GM21723 (cell line): ENCODE results near the gene ZNF329.
A peak's percentile ranks its signal among the peaks of the same experiment; 100 is the strongest.
"Not testable (repeated sequence)": the region's sequence is repeated elsewhere in the genome, so short reads cannot be mapped to it uniquely, and the experiment has no call there.

Experiments
- ATAC-seq: cut with Tn5 transposase; IDR thresholded peaks from one replicate; pipeline ENCODE4 v1.9.1; 2021; ENCODE audit warnings: mild to moderate bottlenecking, moderate library complexity; ENCODE audit not compliant: unreplicated experiment

Gene ZNF329

DNA sequence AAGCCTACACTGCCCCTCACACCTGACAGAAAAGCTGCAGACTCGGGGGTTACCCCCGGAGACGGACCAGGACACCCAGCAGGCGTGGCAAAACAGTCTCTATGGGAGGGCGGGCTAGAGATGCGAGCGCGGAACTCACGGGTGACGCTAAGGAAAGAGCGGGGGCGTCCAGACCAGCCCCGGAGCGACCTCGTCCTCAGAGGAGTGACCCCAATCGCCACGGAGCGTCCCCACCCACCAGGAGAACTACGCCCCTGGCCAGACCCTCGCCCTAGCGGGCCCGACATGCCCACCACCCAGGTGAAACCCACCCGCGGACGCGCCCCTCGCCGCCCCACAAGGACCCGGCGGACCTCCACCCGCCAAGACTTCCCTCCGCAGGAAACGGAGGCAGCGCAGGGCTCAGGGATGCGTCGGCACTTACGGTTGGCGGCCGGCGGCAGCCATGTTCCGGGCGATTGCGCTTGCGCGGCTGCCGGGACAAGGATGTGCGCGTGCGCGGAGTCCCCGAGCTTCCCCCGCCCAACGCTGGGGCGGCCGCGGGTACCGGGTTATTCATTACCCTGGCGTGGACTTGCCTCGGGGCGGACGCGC lies at the start of gene ZNF329:
ZNF329 (minus strand) TSS at position 462 of the 594 bp plus-strand sequence. CDS start 21,286 bp downstream, outside the sequence.
- peak; percentile 51 for ATAC-seq

DNA sequence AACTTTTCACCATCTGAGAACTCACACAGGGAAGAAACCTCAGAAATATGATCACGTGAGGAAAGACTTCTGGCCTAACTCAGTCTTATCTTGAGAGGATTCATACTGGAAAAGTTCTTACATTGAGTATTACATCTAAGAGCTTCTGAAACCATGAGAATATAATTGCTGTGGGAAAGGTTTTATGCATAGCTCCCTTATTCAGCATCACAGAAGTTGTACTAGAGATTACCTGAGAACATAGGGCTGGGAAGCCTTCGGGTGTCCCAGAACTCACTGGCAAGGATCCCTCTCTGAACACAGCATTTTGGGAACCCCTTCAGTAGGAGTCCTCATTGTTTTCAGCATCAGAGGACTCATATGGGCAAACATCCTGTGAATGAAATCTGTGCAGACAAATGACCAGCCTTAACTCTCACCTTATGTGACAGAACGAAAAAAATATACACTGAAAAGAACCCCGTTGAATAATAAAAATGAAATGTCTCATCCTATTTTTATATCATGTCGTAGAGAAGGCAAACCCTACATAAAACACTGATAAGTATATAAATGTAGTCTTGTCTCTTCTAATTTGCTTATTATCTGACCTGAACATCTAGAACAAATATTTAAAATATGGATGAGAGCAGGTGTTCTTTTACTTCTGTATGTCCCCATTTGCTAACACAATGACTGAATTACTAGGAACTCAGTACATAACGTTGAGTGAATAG lies 46.5 kb upstream of the ZNF329 start:
- ATAC-seq = no peak

DNA sequence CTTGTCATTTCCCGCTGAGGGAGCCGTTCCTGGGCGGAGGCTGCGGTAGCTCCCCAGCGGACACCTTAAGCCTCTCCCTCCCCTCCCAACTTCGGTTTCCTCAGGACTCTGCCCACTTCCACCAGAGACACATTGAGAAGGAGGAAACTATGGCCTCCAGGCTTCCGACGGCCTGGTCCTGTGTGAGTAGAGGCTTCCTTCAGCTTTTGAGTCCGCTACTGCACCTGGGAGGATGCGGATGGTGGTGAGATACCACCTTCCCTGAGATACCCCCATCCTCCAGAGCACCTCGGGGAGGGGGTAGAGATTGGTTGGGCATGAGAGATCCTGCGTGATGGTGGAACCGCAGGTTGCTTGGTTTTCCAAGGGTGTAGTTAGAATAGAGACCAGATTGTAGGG lies 33.2 kb upstream of the ZNF329 start:
- no peak for ATAC-seq

DNA sequence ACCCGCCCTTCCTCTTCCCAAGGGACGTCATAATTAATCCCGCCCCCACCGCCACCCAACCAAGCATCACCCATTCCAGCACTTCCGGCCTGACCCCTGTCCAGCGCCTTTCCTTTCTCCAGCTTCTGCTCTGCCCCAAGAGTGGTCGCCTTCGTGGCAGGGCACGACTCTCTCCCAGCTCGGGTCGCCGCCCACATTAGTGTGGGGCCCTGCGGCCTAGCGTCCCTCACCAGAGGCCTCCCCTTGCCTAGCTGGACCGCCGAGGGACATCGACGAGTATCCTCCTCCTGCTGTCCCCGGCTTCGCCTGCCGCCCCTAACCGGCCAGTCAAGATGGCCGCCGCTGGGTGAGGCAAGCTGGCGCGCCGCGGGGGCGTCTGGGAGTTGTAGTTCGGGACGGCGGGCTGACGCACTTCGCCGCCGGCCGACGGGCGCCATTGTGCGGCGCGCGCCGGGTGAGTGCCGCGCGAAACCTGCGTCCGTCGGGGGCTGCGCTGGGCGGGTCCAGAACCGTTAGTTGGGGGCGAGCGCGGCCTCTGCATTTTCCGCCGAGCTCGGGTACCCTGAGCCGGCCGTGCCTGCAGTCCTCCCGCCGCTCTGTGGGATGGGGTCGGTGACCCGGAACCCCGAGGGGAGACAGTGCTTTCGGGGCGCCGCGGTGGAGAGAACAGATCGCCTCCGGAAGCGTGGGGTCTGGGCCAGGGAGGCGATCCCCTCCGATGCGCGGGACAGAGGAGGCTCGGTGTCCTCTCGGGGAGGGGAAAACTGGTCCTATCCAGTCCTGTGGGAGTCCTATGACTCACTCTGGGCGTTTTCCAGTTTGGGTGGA lies 32.6 kb upstream of the ZNF329 start, which contains the start of gene ZNF274:
ZNF274 (plus strand) TSS at position 73 of the 828 bp plus-strand sequence. CDS start 905 bp downstream, outside the sequence.
- peak; percentile 89 for ATAC-seq

DNA sequence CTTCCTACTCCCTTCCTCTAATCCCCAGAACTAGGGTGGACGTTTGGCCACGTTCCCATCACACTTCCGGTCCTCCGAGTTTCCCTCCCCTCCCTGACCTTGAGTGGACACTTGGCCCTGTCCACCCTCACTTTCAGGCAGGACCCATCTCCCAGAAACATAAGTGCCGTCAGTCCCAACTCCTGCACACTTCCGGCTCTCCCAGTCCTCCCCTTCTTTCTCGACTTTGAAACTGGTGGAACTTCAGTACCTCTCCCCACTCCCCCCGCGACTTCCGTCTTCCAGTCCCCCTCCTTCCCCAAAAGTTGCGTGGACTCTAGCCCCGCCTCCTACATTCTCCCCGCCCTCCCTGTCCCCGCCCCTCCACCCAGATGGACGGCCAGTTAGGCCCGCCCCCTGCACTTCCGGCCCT lies 32.0 kb upstream of the ZNF329 start:
- peak; percentile 4 for ATAC-seq

DNA sequence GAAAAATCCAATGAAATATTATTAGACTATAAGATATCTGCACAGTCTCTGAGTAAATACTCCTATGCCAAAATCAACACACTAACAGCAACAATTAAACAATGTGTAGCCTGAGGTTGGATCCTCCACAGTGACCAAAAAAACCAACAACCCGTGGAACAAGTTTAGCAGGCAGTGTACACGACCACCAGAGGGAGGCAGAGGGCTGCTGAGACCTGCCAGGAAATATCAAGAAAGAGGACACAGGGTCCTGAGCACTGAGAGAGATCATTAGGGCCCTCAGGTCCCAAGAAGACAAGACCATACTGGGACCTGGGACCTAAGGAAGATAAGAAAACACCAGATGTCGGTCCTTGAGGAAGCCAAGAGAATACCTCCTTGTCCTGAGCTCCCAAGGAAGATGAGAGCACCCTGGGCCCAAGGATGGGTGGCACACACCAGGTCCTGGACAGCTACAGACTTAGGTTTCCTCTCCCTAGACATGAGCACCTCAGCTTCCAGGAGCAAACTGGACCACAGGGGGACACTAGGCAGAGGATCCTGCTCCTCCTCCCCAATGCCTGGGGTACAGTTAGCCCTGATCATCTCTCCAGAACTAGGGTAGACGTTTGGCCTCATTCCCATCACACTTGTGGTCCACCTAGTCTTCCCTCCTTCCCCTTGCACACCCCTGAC lies 31.4 kb upstream of the ZNF329 start:
- no peak for ATAC-seq

DNA sequence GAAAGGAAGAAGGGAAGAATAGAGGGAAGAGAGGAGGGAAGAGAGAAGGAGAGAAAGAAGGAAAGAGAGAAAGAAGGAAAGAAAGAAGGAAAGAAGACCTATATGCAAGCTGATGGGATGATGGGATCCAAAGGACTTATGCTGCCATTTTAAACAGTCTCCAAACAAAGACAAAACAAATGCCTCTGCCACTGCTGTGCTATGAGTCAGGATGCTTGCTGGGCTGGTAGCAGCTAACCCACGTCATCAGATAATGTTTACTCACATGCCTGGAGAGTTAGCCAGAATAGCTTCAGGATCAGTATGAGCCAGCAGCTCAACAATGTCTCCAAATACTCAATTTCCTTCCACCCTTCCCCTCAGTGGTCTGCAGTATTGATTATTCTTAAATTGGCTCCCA lies 20.3 kb upstream of the ZNF329 start:
- ATAC-seq = no peak

DNA sequence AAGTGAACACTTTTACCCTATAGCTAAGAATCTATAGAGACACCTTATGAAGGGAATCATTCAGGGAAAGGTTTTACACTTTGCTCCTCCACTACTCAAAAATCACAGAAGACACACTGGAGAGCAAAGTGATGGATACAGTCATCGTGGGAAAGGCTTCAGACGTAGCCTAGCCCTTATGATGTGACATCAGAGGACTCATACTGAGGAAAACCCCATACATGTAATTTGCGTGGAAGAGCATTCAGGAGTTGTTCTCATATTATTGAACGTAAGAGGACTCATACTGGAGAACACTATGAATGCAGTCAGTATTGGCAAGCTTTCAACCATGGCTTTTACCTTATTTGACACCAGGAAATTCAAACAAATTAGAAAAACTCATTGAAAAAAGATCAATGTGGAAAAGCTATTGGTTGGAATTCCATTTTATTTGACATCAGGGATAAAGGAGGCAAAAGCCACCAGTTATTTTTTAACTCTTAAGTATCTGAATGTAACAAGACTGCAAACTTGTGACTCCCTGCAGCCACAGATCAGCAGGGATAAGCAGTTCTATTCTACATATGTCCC lies 16.2 kb upstream of the ZNF329 start:
- ATAC-seq = no peak

DNA sequence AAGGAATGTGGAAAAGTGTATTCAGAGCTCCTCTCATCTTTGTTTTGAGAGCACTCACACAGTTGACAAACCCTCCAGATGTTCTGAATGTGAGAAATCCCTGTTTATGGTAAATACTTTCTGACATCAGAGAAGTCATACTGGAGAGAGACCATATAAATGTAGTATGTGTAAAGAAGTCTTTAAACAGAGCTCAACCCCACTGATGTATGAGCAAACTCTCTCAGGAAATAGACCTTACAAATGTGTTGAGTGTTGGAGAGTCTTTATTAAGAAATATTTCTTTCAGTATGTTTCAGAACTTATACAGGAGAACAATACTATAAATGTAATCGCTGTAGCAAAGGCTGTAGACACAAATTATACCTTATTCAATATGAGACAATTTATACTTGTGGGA lies 15.7 kb upstream of the ZNF329 start:
- no peak for ATAC-seq

DNA sequence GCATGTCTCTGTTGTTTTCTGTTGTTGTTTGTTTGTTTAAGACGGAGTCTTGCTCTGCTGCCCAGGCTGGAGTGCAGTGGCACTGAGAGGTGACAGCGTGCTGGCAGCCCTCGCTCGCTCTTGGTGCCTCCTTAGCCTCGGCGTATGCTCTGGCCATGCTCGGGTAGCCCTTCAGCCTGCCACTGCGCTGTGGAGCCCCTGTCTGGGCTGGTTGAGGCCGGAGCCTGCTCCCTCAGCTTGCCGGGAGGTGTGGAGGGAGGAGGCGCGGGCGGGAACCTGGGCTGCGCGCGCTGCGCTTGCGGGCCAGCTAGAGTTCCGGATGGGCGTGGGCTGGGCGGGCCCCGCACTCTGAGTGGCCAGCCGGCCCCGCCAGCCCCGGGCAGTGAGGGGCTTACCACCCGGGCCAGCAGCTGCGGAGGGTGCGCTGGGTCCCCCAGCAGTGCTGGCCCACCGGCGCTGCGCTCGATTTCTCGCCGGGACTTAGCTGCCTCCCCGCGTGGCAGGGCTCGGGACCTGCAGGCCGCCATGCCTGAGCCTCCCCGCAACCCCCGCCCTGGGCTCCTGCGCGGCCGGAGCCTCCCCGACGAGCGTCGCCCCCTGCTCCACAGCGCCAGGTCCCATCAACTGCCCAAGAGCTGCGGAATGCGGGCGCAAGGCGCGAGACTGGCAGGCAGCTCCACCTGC lies 6.6 kb upstream of the ZNF329 start:
- ATAC-seq = no peak

DNA sequence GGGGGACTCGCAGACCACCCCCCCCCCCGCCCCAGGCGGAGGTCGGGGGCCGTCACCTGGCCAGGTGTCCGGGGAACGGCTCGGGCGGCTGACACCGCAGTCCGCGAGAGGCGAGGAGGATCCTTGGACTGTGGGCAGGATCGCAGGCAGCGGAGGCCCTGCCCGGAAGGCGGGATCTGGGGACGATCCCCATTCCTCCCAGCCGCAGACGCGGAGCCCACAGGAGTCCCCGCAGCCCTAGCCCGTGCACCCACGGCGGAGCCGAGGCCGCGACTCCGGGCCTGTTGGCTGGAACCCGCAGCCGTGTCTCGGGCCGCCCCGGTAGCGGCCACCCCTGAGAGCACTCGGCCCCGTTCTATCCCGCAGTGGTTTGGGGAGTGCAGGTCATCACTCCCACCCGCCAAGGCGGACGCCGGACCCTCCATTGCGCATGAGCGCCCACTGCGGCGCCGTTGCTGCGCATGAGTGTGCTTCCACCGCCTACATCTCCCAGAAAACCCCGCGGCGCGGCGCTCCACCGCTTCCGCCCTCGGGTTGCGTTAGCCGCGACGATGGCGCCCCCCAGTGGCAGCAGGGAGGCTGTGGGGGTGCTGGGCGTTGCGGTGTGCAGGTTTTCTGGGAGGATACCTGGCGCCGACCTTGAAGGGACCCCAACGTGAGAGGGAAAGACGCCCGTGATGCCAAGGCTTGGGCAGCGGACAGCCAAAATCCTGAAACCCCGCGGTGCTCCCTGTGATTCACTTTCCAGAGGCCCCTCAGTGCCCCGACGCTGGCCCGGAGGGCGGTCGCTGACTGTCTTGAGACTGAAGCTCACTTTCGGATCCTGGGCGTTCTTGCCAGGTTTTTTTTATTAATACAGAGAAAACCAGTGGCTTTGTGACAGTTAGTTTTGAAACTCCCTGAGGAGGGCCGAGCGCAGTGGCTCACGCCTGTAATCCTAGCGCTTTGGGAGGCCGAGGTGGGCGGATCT lies 4.4 kb upstream of the ZNF329 start:
- peak; percentile 65 for ATAC-seq

DNA sequence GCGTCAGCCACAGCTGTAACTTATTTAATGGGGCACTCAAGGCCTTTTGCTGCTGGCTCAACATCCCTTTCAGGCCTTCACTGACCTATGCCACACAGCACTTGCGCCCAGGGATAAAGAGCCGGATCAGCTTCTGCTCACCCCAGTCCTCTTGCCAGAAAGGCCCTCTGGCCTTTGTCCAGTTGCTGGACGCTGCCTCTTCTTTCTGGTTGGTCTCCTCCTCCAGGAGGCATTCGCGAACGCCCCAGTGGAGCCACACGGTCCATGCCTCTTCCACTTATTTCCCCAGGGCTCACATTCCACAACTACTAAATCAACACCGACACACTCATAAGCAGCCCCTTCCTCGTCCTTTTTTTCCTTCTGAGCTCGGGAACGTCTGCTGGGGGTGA lies 3.7 kb upstream of the ZNF329 start:
- ATAC-seq = no peak

DNA sequence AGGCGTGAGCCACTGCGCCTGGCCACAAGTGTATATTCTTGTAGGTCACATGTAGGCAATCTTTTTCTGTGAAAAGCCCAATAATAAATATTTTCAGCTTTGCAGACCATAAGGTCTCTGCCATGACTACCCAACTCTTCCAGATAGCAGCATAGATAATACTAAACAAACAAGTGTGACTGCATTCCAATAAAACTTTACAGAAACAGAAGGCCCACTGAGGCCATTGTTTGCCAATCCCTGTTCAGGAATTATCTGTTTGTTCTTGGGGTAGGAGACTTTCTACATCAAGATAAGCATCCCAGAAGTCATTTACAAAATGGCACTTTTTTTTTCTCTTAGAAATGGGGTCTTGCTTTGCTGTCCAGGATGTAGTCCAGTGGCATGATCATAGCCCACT lies 2.8 kb upstream of the ZNF329 start:
- ATAC-seq = no peak

DNA sequence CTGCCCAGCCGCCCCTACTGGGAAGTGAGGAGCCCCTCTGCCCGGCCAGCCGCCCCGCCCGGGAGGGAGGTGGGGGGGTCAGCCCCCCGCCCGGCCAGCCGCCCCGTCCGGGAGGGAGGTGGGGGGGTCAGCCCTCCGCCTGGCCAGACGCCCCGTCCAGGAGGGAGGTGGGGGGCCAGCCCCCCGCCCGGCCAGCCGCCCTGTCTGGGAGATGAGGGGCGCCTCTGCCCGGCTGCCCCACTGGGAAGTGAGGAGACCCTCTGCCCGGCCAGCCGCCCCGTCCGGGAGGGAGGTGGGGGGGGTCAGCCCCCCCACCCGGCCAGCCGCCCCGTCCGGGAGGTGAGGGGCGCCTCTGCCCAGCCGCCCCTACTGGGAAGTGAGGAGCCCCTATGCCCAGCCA lies 3.1 kb downstream of the ZNF329 start:
- ATAC-seq = not testable (repeated sequence)

DNA sequence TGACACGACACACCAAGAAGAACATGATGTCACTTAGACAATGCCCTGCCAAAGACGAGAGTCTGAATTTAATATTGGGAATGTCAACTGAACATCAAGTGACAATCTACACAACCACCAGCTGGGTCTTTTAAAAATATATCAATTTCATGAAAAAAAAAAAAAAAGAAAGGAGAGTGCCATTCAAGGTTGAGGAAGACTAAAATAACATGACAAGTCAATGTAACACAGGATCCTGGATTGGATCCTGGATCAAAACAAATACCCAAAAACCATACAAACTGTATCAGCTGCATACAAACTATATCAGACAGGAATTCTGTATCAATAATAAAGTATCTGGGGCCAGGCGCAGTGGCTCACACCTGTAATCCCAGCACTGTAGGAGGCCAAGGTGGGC lies 4.7 kb downstream of the ZNF329 start:
- no peak for ATAC-seq

DNA sequence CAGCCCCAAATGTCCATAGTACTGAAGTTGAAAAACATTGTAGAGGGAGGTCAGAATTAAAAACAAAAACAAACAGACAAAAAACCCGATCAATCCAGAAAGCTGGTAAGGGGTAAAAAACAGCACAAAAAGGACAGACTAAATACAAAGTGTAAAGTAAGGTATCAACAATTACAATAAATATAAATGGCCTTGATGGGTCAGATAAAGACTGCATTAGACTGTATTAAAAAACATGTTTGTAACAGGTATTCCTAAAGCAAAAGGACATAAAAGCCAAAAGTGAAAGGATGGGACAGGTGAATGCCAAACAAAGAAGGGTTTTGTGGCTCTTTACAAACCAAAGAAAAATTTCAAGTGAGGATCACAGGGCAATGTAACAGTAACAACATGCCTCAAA lies 16.3 kb downstream of the ZNF329 start:
- no peak for ATAC-seq

DNA sequence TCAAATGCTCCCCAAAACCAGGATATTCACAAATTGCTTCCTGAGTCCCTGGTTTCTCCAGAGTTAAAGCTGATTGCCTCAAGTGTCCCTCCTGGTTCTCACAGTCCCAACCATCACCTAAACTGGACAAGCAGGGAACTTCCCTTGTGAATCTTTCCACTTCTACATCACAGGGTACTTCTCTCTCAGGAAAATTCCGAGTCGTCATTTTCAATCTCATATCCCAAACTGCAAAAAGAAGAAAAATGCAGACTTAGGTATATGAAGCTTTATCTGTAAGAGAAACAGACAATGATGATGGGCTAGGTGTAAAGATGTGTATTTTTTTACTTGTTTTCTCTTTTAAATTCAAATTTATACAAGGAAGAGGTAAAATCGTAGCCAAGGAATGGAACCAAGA lies 21.3 kb downstream of the ZNF329 start:
- ATAC-seq = no peak

DNA sequence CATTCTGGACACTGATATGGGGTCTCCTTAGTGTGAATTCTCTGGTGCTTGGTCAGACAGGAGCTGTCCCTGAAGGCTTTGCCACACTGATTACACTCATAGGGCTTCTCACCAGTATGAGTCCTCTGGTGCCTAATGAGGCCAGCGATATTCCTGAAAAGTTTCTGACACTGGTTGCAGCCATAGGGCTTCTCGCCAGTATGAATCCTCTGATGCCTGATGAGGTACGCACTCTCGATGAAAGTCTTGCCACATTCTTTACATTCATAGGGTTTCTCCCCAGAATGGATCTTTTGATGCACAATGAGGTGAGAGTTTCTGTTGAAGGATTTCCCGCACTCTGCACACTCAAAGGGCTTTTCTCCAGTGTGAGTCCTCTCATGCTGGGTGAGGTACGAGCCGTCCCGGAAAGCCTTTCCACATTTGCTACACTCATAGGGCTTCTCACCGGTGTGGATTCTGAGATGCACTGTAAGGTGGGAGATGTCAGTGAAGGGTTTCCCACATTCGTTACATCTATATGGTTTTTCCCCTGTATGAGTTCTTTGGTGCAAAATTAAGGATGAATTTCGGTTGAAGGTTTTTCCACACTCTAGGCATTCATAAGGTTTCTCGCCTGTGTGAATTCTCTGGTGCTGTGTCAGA lies 22.4 kb downstream of the ZNF329 start:
- ATAC-seq = no peak

DNA sequence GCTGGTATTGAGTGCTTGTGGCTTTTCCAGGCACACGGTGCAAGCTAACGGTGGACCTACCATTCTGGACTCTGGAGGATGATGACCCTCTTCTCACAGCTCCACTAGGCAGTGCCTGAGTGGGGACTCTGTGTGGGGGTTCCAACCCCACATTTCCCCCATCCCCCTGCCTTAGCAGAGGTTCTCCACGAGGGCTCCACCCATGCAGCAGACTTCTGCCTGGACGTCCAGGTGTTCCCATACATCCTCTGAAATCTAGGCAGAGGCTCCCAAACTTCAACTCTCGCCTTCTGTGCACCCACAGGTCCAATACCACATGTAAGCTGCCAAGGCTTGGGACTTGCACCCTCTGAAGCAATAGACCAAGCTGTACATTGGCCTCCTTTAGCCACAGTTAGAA lies 27.2 kb downstream of the ZNF329 start:
- ATAC-seq = no peak
